Measurements from ENCODE around the gene ABHD8. TPM values are rescaled to one million over a fixed set of nuclear protein-coding genes. Genes with fewer than 3 reads are reported as not detected.

Gene ABHD8
- total and polyA plus RNA-seq, 2 of the 13 experiments (the other 11 are each of a cell fraction or from before 2014, with no cell fraction given), result 6.3 to 7.2 TPM

DNA sequence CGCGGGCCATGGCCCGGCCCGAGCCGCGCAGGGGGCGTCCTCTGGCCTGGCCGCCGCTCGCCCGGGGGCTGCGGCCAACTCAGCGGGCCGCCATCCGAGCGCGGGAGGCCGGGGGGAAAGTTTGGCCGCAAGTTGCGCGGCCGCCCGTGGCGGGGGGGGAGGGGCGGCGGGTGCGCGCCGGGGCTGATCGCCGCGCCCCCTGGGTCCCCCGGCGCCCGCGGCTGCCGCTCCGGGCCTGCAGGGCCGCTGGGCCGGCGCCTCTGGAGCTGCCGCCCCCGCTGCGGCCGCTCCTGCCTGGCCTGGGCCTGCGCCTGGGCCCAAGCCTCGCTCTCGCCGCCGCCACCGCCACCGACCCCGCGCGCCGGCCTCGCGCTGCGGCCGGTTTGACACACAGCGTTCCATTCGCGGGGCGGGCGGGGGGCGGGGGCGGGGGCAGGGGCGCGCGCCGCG, 57.7 kb downstream of the ABHD8 start, which contains the start of gene NR2F6 (continued):
- TF ChIP-seq, protein P1, sequence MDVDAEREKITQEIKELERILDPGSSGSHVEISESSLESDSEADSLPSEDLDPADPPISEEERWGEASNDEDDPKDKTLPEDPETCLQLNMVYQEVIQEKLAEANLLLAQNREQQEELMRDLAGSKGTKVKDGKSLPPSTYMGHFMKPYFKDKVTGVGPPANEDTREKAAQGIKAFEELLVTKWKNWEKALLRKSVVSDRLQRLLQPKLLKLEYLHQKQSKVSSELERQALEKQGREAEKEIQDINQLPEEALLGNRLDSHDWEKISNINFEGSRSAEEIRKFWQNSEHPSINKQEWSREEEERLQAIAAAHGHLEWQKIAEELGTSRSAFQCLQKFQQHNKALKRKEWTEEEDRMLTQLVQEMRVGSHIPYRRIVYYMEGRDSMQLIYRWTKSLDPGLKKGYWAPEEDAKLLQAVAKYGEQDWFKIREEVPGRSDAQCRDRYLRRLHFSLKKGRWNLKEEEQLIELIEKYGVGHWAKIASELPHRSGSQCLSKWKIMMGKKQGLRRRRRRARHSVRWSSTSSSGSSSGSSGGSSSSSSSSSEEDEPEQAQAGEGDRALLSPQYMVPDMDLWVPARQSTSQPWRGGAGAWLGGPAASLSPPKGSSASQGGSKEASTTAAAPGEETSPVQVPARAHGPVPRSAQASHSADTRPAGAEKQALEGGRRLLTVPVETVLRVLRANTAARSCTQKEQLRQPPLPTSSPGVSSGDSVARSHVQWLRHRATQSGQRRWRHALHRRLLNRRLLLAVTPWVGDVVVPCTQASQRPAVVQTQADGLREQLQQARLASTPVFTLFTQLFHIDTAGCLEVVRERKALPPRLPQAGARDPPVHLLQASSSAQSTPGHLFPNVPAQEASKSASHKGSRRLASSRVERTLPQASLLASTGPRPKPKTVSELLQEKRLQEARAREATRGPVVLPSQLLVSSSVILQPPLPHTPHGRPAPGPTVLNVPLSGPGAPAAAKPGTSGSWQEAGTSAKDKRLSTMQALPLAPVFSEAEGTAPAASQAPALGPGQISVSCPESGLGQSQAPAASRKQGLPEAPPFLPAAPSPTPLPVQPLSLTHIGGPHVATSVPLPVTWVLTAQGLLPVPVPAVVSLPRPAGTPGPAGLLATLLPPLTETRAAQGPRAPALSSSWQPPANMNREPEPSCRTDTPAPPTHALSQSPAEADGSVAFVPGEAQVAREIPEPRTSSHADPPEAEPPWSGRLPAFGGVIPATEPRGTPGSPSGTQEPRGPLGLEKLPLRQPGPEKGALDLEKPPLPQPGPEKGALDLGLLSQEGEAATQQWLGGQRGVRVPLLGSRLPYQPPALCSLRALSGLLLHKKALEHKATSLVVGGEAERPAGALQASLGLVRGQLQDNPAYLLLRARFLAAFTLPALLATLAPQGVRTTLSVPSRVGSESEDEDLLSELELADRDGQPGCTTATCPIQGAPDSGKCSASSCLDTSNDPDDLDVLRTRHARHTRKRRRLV (CRISPR knock-in tag; IDR thresholded peaks at IDR 0.05), result no peak
- TF ChIP-seq ZNF616 (CRISPR knock-in tag; IDR thresholded peaks at IDR 0.05; ENCODE audit: low read depth) (no peak; the same call in 1 of the 2 replicates), ELF3 (CRISPR knock-in tag; IDR thresholded peaks at IDR 0.05) (no peak), RBM22 (optimal IDR thresholded peaks at IDR 0.05; ENCODE audit: low read length) (no peak), NR2C2 (CRISPR knock-in tag; IDR thresholded peaks at IDR 0.05; ENCODE audit: borderline replicate concordance) (no peak), ZFX (CRISPR knock-in tag; IDR thresholded peaks at IDR 0.05; ENCODE audit: low read depth) (peak; percentile 39; the same call in 1 of the 2 replicates), ZNF619 (CRISPR knock-in tag; IDR thresholded peaks at IDR 0.05) (no peak), GFI1 (CRISPR knock-in tag; IDR thresholded peaks at IDR 0.05; ENCODE audit: borderline replicate concordance) (no peak), ZBTB14 (CRISPR knock-in tag; IDR thresholded peaks at IDR 0.05) (peak; percentile 41; the same call in 1 of the 2 replicates), ZNF746 (CRISPR knock-in tag; IDR thresholded peaks at IDR 0.05) (no peak), KLF13 (CRISPR knock-in tag; IDR thresholded peaks at IDR 0.05) (no peak), ZBTB38 (CRISPR knock-in tag; IDR thresholded peaks at IDR 0.05) (no peak), ZSCAN21 (CRISPR knock-in tag; IDR thresholded peaks at IDR 0.05; ENCODE audit: borderline replicate concordance) (0 out of 2 replicates have a peak, but pooled peaks have one; percentile 10), ZNF670 (CRISPR knock-in tag; IDR thresholded peaks at IDR 0.05; ENCODE audit: borderline replicate concordance) (no peak), ZNF276 (CRISPR knock-in tag; IDR thresholded peaks at IDR 0.05; ENCODE audit: low read depth) (no peak), CCDC6 (CRISPR knock-in tag; IDR thresholded peaks at IDR 0.05) (0 out of 2 replicates have a peak, but pooled peaks have one; percentile 42), SAFB2 (CRISPR knock-in tag; IDR thresholded peaks at IDR 0.05; ENCODE audit: borderline replicate concordance, low read depth) (no peak), PLRG1 (conservative IDR thresholded peaks at IDR 0.05) (no peak), SP140L (CRISPR knock-in tag; IDR thresholded peaks at IDR 0.05; ENCODE audit: borderline replicate concordance) (no peak), ARID2 (CRISPR knock-in tag; IDR thresholded peaks at IDR 0.05; ENCODE audit: borderline replicate concordance) (no peak), ZNF557 (CRISPR knock-in tag; IDR thresholded peaks at IDR 0.05) (no peak), POLR2AphosphoS5 (IDR thresholded peaks at IDR 0.05; ENCODE audit: low read depth, low read length) (0 out of 2 replicates have a peak, but pooled peaks have one; percentile 25), ZFY (CRISPR knock-in tag; IDR thresholded peaks at IDR 0.05) (peak; percentile 80)
